Breast epithelium (tissue), 4 donors: ENCODE data around the gene ATP2B2. TPM values are rescaled to one million over a fixed set of nuclear protein-coding genes. Genes with fewer than 3 reads are reported as not detected.

Experiments used
- DNase-seq, 2 donors: peaks; one replicate each; pipeline ENCODE4 v3.0.0-alpha.2; 2019; ENCODE audit warnings: low spot score in 2 of 2
- H3K27ac ChIP-seq, 2 donors: fragments of 200-600 bp; sonication (generic) in 1 of 2; one replicate each; pipeline ENCODE4 v1.5.1; 2016 to 2019; ENCODE audit warnings: mild to moderate bottlenecking in 1 of 2
- H3K27me3 ChIP-seq, 2 donors: fragments of 200-600 bp; sonication (generic) in 1 of 2; one replicate each; pipeline versions ENCODE4 v1.5.1 to v1.6.0; 2017 to 2019; ENCODE audit warnings: control low read depth in 1 of 2, mild to moderate bottlenecking in 1 of 2
- H3K36me3 ChIP-seq: fragments of 200-600 bp; one replicate; pipeline ENCODE4 v1.5.1; 2019
- H3K4me1 ChIP-seq, 2 donors: fragments of 200-600 bp; sonication (generic); one replicate each; pipeline ENCODE4 v1.5.1; 2016 to 2019; ENCODE audit warnings: control low read depth in 1 of 2
- H3K4me3 ChIP-seq, 3 donors: fragments of 200-600 bp; sonication (generic); 1 replicate in 2 of 3; 2 replicates in 1 of 3; pipeline ENCODE4 v1.5.1; 2016 to 2019; ENCODE audit warnings: mild to moderate bottlenecking in 3 of 3, moderate library complexity in 2 of 3
- H3K9me3 ChIP-seq, 2 donors: fragments of 200-600 bp; sonication (generic) in 1 of 2; one replicate each; pipeline ENCODE4 v1.5.1; 2016 to 2019; ENCODE audit warnings: control low read depth in 1 of 2
- POLR2A ChIP-seq: fragments of 450-650 bp; IDR thresholded peaks from one replicate; pipeline ENCODE4 v1.6.1; 2016; ENCODE audit warnings: antibody characterized with exemption, mild to moderate bottlenecking, moderate library complexity
- POLR2AphosphoS5 ChIP-seq, 3 donors: sonication (generic); formaldehyde crosslinking; IDR thresholded peaks; one replicate each; pipeline ENCODE4 v1.6.1; 2017; ENCODE audit warnings: antibody characterized with exemption in 3 of 3
- intact Hi-C: fragments of 100-400 bp; cut with DNase I; formaldehyde crosslinking; loops from one replicate; pipeline ENCODE4 v1.15.1; 2023; ENCODE audit warnings: low total_unique reads
- total RNA-seq, 3 donors: library from RNA; depleted of rRNA; stranded (reverse); fragments of >200 nt; gene quantifications; one replicate each; pipeline ENCODE4 v1.1.0, GENCODE V29; 2016
- TF ChIP-seq, protein P1 (sequence below), 3 donors: fragments of 450-650 bp; IDR thresholded peaks; one replicate each; pipeline ENCODE4 v1.5.1; 2016 to 2017; ENCODE audit warnings: antibody characterized with exemption in 3 of 3, mild to moderate bottlenecking in 3 of 3, moderate library complexity in 3 of 3

Gene ATP2B2
- total RNA-seq, 3 donors from 2014 or later = under 0.01 to 0.15 TPM; not detected in 1

DNA sequence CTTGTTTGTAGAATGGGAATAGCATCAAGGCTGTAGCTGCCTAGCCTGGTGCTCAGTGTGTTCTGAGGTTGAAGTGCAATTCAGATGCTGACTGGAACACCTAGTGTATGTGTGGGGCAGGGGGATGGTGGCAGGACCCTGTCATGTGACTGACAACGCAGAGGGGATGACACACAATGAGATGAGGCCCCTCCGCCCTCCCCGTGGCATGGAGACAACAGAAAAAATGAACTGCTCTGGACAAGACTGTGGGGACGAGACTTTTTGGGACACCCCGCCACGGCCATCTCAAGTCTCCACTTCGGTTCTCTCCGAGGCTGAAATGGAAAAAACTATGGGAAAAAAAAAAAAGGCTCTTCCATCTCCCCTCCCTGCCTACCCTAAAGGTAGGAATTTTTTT lies 174.1 kb downstream of the ATP2B2 start:
- DNase-seq = no peak
- no peak overlapping the region for H3K4me3 ChIP-seq
- H3K27me3 ChIP-seq = peaks cover 0 to 26% of the 10 kb centered on the region in 2 donors
- H3K4me1 ChIP-seq = no peaks in the 10 kb centered on the region
- H3K9me3 ChIP-seq = no peaks in the 10 kb centered on the region
- intact Hi-C loops = no loop called here
- H3K27ac ChIP-seq = no peak overlapping the region
- TF ChIP-seq, protein P1, sequence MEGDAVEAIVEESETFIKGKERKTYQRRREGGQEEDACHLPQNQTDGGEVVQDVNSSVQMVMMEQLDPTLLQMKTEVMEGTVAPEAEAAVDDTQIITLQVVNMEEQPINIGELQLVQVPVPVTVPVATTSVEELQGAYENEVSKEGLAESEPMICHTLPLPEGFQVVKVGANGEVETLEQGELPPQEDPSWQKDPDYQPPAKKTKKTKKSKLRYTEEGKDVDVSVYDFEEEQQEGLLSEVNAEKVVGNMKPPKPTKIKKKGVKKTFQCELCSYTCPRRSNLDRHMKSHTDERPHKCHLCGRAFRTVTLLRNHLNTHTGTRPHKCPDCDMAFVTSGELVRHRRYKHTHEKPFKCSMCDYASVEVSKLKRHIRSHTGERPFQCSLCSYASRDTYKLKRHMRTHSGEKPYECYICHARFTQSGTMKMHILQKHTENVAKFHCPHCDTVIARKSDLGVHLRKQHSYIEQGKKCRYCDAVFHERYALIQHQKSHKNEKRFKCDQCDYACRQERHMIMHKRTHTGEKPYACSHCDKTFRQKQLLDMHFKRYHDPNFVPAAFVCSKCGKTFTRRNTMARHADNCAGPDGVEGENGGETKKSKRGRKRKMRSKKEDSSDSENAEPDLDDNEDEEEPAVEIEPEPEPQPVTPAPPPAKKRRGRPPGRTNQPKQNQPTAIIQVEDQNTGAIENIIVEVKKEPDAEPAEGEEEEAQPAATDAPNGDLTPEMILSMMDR (IDR thresholded peaks at IDR 0.05) = no peak
- TF ChIP-seq POLR2AphosphoS5 (IDR thresholded peaks at IDR 0.05) (no peak), POLR2A (no peak)
- H3K36me3 ChIP-seq = no peaks in the 10 kb centered on the region

DNA sequence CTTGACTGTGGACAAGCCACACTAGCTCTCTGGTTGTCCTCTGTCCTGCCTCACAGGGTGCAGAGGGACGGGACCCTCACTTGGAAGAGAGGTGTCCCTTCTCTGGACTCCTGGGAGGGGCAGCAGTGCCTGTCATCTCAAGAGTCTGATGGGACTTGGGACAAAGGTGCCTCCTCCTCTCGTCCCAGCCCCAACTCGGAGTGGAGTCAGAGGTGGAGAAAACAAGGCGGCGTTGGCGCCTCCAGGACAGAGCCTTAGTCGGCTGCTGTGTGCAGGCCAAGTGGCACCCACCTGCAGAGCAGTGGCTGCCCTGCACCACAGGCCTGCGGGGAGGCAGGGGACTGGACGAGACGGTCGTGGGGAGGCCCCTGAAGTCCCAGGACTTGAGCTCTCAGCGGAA lies 175.1 kb downstream of the ATP2B2 start:
- TF ChIP-seq, protein P1 (IDR thresholded peaks at IDR 0.05) = no peak

DNA sequence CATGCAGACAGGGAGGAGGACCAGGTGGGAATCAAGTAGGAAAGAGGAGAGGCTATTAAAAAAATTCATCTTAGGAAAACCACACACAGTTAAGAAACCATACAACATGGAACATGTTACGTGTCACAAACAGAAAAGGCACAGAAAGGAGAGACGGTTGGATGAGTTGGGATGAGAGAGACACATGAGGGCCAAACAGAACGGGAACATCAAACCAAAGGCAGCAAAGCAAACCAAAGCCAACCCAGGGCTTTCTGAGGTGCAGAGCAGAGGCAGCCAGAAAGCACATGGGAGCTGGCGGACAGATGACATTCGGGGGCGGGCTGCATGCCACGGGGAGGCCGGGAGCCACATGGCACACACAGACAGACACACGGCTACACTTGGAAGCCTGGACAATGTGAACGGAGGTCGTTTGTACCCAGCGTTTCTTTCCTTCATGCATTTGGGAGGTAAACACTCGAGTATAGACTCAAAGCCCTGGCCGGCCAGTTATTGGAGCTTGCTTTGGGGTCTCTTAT lies 175.8 kb downstream of the ATP2B2 start:
- no peak for DNase-seq
- intact Hi-C loops = no loop called here
- no peak for TF ChIP-seq POLR2A
- TF ChIP-seq, protein P1 (IDR thresholded peaks at IDR 0.05) = no peak
- no peak for TF ChIP-seq POLR2AphosphoS5 (IDR thresholded peaks at IDR 0.05)

More for the DNA sequence above, 175.1 kb downstream of the ATP2B2 start:
- no peak overlapping the region for H3K27ac ChIP-seq
- H3K4me3 ChIP-seq = no peak overlapping the region
- no peaks in the 10 kb centered on the region for H3K36me3 ChIP-seq
- no peak for DNase-seq
- peaks cover 0 to 26% of the 10 kb centered on the region in 2 donors for H3K27me3 ChIP-seq
- intact Hi-C loops = no loop called here
- no peaks in the 10 kb centered on the region for H3K4me1 ChIP-seq
- H3K9me3 ChIP-seq = no peaks in the 10 kb centered on the region

DNA sequence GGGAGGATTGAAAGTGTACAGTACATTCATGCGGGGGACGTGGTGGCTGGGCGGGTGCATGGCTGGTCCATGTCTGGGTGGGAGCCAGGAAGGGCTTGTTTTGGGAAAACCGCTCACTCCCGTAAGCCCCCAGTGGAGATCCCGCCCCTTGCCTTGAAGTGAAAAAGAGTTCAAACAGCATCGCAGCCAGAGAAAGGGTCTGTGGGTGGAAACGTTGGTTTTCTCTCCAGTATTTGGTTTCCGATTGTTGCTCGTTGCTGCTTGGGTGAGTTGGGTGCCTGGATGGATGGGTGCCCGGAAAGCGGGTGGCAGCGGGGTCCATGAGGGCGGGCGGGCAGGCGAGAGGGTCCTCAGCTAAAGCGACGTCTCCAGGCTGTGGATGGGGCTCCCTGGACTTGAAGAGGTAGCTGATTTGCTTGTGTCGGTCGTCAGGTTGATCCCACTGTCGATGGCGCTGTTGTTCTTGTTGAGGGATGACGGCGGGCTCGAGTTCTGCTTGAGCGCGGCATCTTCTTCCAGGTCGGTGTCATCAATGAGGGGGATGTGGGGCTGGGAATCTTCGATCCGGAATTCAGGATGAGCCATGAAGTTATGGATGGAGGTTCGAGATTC lies 176.8 kb downstream of the ATP2B2 start:
- Histone ChIP-seq H3K27me3 (peaks cover 0 to 26% of the 10 kb centered on the region in 2 donors), H3K4me1 (no peaks in the 10 kb centered on the region), H3K9me3 (no peaks in the 10 kb centered on the region), H3K4me3 (no peak overlapping the region), H3K36me3 (no peaks in the 10 kb centered on the region), H3K27ac (no peak overlapping the region)
- intact Hi-C loops = no loop called here
- DNase-seq = no peak
- TF ChIP-seq POLR2A (no peak), POLR2AphosphoS5 (IDR thresholded peaks at IDR 0.05) (no peak)
- TF ChIP-seq, protein P1 (IDR thresholded peaks at IDR 0.05) = no peak

More for the DNA sequence above, 175.8 kb downstream of the ATP2B2 start:
- Histone ChIP-seq H3K9me3 (no peaks in the 10 kb centered on the region), H3K4me3 (no peak overlapping the region), H3K27ac (no peak overlapping the region), H3K27me3 (peaks cover 0 to 26% of the 10 kb centered on the region in 2 donors), H3K36me3 (no peaks in the 10 kb centered on the region), H3K4me1 (no peaks in the 10 kb centered on the region)

DNA sequence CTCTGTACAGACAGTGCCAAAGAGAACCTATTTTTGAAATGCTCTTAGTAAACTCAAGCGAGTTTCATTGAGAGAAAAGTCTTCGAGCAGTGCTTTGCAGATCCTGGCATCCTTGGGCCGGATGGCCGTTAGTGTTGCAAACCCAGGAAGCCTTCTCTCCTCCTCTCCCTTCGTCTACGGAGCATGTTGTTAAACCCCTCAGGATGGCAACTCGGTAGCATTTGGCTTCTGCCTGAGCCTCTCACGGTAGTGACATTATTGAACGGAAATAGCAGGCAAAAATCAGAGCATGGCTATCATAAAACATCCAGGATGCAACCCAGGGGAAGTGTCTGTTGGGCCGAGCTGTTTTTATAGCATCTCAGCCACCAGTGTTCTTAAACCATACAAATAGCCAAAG lies 177.8 kb downstream of the ATP2B2 start:
- Histone ChIP-seq H3K36me3 (no peaks in the 10 kb centered on the region), H3K4me3 (no peak overlapping the region), H3K27ac (no peak overlapping the region), H3K9me3 (no peaks in the 10 kb centered on the region), H3K27me3 (peaks cover 0 to 26% of the 10 kb centered on the region in 2 donors), H3K4me1 (no peaks in the 10 kb centered on the region)
- TF ChIP-seq POLR2AphosphoS5 (IDR thresholded peaks at IDR 0.05) (no peak), POLR2A (no peak)
- TF ChIP-seq, protein P1 (IDR thresholded peaks at IDR 0.05) = no peak
- intact Hi-C loops = no loop called here
- DNase-seq = no peak
